A204.1 (cell line): ENCODE measurements around the gene SPNS2.

ENCODE experiments used
- FAIRE-seq: peaks from 2 replicates; lab custom pipeline; 2012; peaks lifted over from hg19 to GRCh38; lab: Jason Lieb, UNC

Gene SPNS2

DNA sequence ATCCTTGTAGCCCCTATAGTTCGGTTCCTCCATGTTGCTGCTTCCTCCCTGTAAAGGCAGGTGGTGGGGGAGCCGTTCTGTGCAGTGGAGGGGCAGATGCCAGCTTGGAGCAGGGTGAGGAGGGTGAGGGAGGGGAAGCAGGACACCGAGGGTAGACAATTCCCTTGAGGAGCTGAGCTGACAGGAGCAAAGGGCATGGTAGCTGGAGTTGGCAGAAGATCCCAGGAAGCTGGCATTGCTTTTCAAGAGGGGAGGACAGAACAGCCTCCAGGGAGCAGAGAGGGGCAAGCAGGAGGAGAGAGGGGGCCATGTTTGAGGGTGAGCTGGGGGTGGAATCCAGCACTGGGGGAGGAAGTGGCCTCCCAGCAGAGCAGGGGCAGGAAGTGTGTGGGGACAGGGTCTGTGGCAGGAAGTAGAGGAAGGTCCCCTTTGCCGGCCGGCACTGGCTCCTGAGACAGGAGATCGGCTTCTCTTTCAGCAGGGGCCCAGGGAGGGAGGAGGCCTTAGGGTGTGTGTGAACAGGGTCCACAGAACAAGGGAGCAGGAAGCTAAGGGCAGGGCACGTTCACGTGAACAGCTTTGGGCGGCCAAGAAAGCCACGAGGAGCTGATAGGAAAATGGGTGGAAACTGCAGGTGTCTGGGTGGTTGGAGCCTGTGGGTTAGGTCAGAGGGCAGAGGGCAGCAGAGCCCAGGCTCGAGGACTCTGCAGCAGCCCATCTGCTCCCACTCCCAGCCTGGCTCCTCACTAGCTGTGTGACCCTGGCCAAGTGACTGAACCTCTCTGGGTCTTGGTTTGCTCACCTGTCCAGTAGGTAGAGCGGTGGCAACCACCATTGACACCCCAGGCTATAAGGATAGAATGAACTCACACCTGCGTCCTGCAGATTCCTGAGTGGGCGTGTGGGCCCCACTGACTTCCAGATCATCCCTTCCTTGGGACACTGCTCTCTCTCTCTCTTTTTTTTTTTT lies 17.5 kb upstream of the SPNS2 start:
- FAIRE-seq: no peak

DNA sequence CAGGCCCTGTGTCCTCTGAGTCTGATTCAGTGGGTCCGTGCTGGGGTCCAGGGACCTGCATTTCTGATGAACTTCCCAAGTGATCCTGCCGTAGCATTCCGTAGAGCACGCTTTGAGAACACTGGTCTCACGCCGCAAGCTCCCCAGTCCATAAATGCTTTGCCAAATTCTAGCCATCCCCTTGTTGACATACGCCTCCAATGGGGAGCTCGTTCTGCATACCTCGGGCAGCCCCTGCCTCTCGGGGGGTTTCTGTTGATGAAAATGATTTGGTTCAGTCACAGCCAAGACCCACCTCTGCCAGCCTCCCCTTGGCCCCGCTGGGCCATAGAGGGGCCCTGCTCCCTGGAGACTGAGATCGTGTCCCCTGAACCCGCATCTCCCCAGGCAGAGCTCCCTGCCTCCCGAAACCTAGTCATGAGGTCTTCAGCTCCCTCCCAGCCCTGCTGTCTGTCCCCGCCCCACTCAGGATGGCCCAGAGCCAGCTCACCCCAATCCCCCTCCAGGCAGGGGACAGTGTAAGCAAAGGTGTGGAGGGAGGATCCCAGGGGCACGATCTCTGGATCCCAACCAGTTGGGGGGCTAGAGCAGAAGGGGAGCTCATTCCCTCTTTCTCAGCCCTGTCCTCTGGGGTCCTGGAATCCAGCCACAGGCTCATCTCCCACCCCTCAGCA lies 16.2 kb upstream of the SPNS2 start:
- no peak for FAIRE-seq

DNA sequence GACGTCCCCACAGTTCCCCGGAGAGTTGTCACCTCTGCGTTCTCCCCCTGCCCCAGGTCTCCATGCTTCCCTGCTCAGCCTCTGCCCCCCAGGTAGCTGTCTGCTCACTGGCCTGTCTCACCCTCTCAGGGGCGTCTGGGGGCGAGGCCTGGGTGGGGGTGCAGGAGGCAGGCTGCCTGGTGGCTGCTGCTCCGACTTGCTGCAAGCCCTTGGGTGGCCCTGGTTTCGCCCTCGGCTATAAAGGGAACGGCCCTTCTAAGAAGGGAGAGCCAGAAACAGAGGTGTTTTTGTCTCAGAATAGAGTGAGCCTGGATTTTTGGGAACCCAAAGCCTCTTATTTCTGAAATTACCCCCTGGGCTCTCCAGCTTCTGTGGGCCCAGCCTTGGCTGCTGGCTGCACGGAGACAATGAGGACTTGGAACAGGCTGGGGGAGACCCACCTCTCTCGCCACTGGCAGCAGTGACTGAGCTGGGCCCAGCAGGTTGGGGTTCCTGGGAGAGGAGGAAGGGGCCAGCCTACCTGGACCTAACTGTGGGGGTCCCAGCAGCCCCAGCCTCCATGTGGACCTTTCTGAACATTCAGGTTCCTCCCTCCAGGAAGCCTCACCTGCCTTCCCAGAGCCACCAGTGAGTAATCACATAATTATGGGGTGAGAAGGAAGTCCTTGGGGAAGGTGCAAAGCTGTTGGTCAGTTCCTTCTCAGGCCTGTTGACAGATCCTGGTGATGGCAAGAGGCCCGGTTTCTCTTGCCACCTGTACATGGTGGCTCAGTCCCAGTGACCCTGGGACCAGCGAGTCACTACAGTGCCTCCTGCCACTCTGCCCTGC lies 15.5 kb upstream of the SPNS2 start:
- FAIRE-seq: no peak

DNA sequence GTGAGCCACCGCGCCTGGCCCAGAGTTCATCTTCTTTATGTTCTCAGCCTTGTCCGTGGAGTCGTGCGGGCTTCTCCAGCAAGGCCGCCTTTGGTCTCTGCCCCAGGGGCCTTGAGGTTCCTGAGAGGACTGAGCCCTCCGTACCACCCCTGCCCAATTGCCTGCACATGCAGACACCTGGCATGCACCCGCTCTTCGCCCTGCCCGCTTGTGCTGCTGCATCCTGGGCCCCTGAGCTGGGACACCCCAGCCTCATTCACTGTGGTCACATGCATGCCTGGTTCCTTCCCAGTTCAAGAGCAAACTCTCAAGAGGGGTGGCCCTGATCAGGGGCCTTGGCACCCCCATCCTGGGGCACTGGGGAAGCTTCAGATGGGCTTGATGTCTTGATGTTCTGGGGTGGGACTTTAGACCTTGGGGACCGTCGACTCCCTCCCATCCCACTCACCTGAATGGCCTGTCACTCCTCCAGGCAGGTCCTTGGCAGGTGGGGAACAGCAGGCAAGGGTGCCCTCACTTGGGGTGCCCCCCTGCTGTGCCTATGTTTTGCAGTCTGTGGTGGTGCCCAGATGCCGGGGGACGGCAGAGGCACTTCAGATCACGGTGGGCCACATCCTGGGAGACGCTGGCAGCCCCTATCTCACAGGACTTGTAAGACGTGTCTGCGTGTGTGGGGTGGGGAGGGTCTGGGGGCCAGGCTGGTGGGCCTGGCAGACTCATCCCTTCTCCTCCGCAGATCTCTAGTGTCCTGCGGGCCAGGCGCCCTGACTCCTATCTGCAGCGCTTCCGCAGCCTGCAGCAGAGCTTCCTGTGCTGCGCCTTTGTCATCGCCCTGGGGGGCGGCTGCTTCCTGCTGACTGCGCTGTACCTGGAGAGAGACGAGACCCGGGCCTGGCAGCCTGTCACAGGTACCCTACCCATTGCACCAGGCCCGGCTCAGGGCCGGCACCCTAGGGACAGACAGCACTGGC lies 12.7 kb upstream of the SPNS2 start:
- no peak for FAIRE-seq

DNA sequence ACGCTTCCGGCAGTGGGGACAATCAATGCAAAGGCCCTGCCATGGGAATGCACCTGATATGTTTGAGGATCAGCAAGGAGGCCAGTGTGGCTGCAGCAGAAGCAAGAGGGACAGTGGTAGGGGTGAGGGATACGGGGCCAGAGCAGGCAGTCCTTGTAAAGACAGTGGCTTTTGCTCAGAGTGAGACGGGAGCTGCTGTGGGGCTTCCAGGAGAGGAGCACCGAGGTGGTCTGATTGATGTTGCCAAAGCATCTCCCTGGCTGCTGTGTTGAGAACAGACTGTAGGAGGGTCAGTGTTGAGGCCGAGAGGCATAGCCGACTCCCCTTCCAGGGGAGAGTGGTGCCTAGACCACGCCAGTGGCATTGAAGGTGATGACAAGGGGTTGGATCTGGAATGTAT lies 11.4 kb upstream of the SPNS2 start:
- FAIRE-seq: no peak

DNA sequence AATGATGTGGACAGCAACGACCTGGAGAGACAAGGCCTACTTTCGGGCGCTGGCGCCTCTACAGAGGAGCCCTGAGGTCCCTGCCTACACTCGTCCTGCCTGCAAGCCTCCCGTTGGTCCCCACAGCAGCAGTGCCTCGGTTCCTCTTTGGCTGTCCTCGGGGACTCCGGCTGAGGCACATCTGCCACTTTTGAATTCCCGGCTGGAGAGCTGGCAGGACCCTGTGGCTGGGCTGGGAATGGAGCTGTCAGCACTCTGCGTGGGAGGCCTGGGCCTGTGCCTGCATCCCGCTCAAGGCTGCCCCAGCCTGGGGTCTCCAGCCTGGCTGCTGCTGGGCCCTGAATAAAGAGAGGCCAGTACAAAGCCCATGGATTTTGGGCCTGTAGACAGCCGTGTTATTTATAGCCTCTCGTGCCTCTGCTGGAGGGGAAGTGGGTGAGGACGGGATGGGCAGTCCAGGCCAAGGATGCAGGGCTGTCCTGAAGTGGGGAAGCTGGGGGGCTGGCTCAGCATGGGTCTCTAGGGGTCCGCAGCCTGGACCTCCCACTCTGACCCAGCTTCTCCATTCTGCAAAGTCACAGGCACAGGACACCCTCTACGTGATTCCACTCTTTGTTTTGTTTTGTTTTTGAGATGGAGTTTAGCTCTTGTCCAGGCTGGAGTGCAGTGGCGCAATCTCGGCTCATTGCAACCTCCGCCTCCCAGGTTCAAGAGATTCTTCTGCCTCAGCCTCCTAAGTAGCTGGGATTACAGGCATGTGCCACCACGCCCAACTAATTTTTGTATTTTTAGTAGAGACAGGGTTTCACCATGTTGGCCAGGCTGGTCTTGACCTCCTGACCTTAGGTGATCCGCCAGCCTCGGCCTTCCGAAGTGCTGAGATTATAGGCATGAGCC lies 10.6 kb upstream of the SPNS2 start:
- FAIRE-seq: no peak

DNA sequence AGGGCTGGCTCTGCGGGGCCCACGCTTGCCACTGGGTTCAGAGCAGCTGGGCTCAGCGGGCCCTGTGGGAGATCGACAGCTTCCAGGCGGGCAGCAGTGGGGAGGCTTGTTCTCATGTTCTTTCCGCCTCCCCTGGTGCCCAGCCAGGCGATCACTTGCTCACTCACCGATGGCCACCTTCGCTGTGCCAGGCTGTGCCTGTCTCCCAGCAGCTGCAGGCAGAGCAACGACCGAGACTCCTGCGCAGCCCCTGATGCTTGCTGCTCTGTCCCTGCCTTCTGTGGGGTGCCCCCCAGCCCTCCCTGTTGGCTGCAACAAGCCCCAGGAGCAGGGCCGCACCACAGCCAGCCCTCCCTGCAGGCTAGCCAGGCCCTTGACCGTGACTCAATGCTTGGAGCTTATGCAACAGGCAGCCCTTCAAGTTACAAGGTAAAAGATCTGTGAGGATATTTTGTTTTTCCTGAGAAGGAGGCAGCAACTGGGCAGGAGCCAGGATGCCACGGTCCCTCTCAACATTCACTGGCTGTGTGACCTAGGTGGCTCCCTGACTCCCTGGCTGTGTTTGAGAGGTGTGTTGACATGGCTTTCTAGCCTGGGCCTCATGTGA lies 9.6 kb upstream of the SPNS2 start:
- FAIRE-seq: no peak

DNA sequence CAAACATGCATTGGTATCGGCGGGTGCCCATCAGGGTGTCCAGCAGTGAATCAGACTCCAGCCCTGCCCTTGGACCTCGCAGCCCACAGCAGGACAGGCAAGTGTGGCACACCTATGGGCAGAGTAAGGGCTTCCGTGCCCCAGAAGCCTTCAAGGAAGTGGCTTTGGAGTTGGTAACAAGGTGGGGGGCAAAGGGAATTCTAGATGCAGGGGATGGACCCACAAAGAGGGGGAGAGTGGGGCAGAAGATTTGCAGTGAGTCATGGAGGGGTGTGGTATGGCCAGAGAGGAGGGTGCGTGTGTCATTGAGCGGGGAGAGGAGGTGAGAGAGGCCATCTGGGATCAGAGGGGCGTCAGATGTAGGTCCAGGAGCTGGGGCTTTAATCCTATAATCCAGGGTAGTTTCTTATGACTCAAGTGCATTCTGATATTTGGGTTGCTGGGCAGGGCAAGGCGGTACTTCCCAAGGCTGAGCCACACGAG lies 8.5 kb upstream of the SPNS2 start:
- no peak for FAIRE-seq

DNA sequence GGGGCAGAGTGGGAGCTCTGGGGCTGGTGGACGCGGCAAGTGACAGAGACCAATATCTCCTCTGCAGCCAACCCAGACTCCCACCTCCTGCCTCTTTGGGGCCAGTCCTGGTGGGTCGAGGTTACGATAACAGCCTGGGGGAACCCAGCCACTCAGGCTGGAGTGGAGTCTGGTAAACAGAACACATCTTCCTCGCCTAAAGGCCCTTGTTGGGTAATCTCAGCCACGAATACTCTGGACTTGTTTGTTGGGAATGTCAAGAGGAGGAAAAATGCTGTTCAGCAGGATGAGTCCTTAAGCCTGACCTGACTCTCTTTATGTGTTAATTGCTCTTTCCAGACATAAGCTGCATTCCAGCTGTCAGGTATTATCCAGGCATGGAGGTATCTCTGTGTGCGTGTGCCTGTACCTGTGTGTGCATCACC lies 8.0 kb upstream of the SPNS2 start:
- no peak for FAIRE-seq

DNA sequence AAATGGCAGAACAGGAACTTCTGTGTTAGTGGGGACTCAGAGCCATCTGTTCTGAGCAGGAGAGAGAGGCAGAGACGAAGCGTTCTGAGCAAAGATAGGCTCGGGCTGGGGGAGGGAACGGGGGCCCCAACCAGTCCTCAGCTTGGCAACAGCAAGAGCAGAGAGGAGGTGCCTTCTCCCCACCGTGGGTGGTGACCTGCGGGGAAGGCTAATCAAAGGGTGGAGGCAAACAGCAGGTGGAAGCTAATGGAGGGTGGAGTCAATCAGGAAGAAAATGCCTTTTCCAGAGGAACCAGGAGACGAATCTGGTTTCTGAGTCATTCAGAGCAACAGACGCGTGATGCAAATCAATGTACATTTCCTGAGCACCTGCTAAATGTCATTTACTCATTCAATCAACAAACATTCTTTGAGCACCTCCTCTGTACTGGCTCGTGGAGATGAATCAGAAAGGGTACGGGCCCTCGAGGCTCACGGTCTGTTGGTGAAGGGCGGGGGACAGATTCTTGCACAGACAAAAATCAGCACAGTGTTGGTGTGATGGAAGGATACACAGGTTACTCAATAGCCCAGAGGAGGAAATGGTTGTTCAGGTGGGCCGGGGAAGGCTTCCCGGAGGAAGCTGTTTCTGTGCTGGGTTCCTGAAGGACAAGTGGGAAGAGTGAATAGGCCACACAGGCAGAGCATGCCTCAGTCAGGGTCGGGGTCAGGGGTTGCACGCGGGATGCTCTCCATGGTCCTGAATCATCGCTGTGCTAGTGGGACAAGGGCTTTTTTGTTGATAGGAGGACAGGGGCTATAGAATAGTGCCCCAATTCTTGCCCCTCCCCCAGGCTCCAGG lies 5.7 kb upstream of the SPNS2 start:
- no peak for FAIRE-seq

DNA sequence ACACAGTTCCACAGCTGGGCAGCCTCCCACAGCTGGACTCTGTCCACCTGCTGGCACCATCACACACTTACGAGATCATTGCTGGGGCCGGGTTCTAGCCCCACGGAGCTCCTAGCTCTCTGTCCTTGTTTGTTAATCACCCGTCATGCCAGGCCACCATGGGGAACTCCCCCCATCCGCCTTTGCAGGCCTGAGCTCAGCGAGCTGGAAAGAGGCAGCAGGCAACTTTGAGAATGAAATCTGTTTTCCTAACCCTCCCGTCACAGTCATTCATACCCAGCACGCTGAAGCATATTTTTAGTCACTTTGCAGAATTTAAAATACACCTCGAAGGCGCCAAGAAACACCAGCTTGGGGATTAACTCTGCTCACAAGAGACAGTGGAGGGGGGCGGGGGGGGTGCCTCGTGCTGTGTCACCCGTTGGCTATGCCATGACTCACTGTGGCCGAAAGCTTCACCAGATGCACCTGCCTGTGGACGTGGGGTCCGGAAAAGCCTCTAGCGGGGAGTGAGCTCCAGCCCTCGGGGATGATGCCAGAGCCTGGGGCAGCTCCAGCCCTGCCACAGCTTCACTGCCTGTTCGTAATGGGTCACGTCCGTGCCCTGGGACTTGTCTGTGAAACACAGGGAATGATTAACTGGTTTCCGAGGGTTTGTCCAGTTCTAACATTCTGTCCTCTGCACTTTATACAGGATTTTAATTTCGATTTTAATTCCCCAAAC lies 1.4 kb upstream of the SPNS2 start:
- no peak for FAIRE-seq

DNA sequence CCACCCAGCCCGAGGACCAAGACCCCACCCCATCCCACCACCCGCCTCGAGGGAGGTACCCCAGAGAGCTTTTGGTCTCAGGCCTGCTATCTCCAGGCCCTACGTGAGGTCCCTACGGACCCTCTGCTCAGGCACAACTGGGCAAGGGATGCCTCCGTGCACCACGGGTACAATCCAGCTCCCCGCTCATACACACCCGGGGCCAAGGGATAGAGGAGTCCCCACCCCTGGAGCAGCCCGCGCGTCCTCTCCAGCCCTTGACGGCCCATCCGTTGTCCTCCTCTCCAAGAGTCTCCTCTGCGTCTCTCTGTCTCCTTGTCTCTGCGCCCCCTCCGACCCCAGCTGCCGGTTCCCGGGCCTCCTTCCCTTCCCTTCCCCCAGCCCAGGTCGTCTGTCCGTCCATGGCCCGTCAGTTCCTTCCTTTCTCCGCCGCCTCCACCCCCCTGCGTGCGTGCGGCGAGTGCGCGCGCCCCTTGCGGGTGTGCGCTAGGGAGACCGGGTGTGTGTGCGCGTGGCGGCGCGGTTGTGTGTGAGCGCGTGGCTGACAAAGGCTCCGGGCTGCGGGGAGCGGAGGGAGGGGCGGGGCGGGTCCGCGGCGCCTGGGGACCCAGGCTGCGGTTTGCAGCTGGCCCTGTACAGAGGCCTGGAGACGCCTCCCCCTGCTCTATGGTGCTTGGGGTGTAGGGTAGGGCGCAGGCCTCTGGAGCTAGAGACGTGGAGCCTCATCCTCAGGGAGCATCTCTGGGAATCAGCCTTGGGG lies 930 bp downstream of the SPNS2 start:
- no peak for FAIRE-seq

DNA sequence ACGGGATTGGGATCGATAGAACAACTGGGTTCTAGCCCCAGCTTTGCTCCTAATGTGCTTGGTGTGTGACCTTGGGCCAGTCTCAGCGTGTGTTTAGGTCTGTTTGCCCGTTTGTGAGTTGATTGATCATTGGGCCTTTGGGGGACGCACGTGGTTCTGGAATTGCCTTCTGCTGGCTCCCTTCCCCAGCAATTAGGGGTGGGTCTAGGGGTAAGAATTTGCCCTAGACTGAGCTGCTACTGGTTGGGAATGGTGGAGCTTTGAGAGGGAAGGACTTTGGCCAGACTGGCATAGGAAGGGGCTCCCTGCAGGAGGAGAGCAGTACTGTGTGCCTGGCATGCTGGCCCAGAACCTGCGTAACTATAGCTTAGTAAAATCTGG lies 1.5 kb downstream of the SPNS2 start:
- no peak for FAIRE-seq

DNA sequence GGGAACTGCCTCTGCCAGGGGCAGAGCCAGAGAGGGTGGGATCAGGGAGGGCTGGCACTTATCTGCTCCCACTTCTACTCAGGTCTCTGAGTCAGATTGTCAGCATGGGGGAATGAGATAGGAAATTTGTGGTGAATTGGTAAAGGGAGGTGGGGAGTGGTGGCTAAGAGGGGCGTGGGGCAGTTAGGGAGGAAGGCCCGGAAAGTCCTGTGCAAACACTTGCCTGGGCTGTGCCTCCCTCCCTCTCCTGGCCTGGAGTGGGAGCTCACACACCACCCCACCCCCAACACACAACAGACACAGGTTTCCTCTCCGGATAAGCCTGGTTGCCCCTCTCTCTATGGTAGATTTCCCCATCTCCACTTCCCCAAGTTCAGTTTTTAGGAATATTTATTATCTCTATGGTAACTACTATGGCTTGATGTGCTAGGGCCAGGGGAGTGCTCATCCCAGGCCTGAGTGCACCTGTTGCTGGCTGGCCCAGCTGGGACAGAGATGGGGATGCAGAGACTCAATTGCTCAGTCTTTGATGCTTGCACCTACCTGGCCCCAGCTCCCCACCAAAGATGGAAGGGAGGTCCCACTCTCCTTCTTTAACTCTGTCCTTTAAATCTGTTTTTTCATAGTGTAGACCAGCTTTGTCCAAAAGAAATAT lies 2.7 kb downstream of the SPNS2 start:
- FAIRE-seq: no peak

DNA sequence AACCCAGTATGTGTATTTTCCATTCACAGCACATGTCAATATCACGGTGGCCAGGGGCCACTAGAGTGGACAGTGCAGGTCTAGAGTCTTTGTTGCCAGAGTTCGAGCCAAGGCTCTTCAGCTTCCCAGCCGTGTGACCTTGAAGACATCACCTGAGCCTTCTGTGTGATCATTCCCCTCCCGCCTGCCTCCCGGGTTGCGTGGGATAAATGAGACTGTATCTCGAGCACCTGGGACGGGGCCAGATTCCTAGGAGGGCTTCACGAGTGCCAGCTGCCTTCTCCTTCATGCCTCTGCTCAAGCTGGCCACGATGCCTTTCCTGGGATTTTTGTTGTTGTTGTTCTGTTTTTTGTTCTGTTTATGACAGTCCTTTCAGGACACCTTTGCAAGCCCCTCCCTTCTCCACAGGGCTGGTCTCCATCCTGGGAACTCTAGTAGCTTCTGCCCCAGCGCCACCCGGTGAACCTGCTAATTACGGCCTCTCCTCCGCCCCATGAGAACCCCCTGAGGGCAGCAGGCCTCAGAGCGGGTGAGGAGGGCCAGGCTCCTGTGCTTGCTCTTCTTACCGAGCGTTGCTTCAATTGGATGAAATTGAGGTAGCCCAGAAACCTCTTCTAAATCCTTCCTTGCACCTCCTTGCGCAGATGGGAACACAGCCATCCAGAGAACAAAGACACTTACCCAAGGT lies 3.9 kb downstream of the SPNS2 start:
- no peak for FAIRE-seq

DNA sequence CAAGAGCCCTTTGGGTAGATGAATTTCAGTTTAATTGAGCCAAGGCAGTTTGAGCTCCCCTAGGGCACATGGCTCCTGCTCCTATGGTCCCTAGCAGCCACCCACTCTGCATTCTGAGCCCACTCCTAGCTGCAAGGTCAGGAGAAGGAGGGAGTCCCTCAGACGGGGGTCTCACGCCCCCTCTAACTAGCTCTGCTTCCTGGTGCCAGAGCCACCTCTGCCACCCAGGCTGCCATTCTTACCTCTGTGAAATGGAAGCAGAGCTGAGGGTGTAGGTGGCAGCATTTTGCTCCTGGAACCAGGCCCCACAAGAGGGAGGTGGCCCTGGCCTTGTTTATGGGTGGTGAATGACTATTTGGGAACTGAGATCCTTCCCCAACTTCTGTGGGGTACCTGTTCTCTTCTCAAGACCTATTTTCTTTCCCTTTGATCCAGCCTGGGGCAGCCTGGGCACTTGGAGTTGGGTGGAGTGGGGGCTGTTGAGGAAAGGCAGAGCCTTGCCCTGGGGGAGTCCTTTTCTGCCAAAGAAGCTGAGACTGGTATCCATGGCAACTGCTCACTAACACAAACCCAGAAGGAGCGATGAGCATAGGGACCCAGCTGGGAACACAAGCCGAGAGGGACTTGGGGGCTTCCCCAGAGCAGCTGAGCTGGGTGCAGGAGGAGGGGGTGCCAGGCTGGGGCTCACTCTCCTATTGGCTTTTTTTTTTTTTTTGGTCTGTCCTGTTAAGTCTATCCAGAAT lies 4.8 kb downstream of the SPNS2 start:
- FAIRE-seq: no peak
